GM06990 (cell line): ENCODE results near the gene CENPU.

Experiments used
- DNase-seq: peaks from one replicate; pipeline ENCODE4 v3.0.0-alpha.2; 2011; ENCODE audit not compliant: insufficient read length; ENCODE audit errors: extremely low read depth
- H3K27me3 ChIP-seq: replicated peaks from 2 replicates; pipeline ENCODE4 v1.6.0; 2011; ENCODE audit warnings: low read length; ENCODE audit not compliant: control insufficient read depth, insufficient read depth
- H3K36me3 ChIP-seq: 2 replicates; pipeline ENCODE4 v1.5.1; 2011; ENCODE audit warnings: low read length; ENCODE audit not compliant: control insufficient read depth, insufficient read depth
- H3K4me3 ChIP-seq: replicated peaks from 2 replicates; pipeline ENCODE4 v1.5.1; 2011; ENCODE audit warnings: low read depth, mild to moderate bottlenecking, control low read depth, low read length
- CTCF ChIP-seq: IDR thresholded peaks from 2 replicates; pipeline ENCODE4 v1.5.1; 2011; ENCODE audit warnings: low read length, control low read depth, mild to moderate bottlenecking, inconsistent platforms; ENCODE audit not compliant: insufficient read depth, poor library complexity, severe bottlenecking

The CENPU gene

DNA sequence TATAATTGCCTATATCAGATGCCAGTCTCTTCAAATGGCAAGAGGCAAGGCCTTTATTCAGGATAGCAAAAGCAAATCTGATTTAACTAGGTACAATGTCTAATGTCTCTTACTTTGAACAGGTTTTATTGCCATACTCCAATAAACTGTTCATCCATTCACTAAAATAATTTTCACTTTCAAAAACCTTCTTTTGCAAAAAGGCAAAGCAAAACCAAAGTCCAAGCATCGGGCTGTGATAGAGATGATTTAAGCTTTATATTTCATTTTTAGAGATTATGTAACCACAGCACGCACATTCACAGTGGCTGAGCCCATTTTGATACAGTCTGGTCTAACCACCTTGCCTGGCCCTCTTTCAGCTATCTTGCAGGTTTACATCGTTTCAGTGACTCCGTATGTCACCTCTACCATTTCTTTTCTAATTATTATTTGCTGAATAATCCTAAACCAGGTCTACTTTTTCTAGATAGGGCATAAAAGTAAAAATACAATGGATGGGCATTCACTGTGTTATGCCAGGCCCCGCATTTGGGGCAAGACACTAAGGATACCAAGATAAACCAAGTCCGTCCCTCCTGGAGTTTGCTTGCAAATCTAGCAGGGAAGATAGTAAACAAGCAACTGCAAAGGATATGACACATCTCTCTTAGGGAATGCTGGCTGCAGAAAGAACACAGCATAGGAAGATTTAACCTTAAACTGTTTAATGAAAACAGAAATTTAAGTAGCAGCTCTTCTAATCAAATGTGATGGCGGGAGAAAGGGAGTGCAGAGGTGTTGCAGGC lies 86.4 kb downstream of the CENPU start:
- TF ChIP-seq CTCF, result no peak
- no peak for DNase-seq
- no peaks in the 10 kb centered on the region for H3K27me3 ChIP-seq

DNA sequence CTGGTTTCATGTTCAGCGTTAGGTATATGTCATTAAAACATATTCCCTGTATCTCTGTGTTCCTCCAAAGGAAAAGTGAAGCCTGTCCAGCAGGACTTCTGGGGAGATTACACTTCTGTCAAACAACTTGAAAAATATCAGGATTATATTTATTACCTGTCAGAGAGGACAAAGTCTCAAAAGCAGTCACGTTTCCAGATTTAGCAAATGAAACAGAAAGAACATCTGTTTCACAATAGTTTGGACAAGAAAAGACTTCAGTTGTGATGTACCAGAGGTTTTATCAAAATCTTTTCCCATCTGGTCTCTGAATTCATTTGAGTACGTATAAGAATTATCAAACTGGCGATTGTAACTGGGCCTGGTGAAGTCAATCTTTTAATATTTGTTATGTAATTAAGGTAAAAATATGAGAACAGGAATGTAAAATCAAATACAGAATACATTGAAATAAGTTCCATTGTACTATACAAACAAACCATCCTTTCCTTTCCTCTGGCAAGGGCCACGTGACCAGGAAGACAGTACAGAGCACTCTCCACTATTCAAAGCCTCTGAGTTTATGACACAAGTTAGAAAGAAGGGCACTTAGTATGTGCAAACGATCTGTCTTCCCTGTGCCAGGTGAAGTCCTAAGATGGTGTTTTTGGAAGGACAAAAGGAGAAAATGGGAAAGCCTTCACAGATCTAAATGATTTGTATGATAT lies 87.8 kb downstream of the CENPU start:
- H3K36me3 ChIP-seq, result peaks cover 4% of the 10 kb centered on the region; the same call in 1 of the 2 replicates
- peak overlapping the region; percentile 92 for H3K4me3 ChIP-seq
- no peak for DNase-seq
- no peaks in the 10 kb centered on the region for H3K27me3 ChIP-seq
- no peak for TF ChIP-seq CTCF

More for the DNA sequence above, 86.4 kb downstream of the CENPU start:
- peak overlapping the region; percentile 92 for H3K4me3 ChIP-seq
- H3K36me3 ChIP-seq, result peaks cover 3% of the 10 kb centered on the region; the same call in 1 of the 2 replicates

DNA sequence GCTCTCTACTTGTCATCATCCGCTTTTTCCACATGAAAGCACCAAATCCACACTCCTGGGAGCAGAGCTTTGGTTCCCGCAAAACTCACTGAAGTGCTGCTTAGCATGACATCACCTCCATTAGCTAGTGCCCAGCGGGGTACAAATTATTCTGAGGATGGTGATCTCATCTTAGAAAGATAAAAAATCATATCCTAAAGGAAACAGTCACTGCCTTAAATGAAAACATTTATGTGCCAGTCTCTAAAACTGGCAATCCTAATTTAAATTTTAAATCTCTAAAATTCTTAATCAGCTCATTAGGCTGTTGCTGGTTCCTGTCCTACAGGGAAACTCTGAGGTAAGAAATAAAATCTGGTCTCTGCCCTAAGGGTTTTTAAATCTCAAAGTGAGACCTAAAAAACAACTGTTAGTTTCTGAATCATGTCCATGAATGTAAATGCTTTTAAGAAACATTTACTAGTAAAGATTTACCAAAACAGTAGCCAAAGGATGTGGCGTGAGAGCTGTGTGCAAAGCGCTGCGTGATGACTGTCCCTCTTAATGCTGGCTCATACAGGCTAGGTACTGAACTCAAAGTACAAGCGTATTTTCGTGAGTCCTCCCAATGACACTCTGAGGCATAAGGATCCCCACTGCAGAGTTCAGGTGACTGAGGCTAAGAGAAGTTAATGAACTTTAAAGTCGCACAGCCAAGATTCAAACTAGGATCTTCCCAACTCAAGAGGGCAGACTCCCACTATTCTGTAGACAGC lies 89.2 kb downstream of the CENPU start:
- no peaks in the 10 kb centered on the region for H3K27me3 ChIP-seq
- H3K4me3 ChIP-seq, result no peak overlapping the region
- no peak for TF ChIP-seq CTCF
- DNase-seq, result no peak
- H3K36me3 ChIP-seq, result peaks cover 4% of the 10 kb centered on the region; the same call in 1 of the 2 replicates
